ENCODE data around the gene TEN1.
A peak's percentile ranks its signal among the peaks of the same experiment; 100 is the strongest.

GRCh38 chr17:75970011-75970523, 9.0 kb upstream of the TEN1 start:
- no peak for TF ChIP-seq NR2C2 (CRISPR knock-in tag; IDR thresholded peaks at IDR 0.05)
- TF ChIP-seq NR2C2 (tag; IDR thresholded peaks at IDR 0.05), result peak; percentile 72
- TF ChIP-seq CREB1 (IDR thresholded peaks at IDR 0.05), result 0 out of 2 replicates have a peak, but pooled peaks have one; percentile 29
- TF ChIP-seq CREB1 (CRISPR knock-in tag; IDR thresholded peaks at IDR 0.05), result no peak
- no peak for TF ChIP-seq ZNF512 (tag; IDR thresholded peaks at IDR 0.05)
- TF ChIP-seq CTCF (IDR thresholded peaks at IDR 0.05 in 2 of 3, conservative IDR thresholded peaks at IDR 0.05 in 1 of 3; ENCODE audit: insufficient read depth in 2 of 3, low read depth in 1 of 3, low read length in 3 of 3), result no peak
- no peak for TF ChIP-seq USF2 (CRISPR knock-in tag; IDR thresholded peaks at IDR 0.05)
